GM19372 (cell line): ENCODE results near the gene SLC38A10.
A peak's percentile ranks its signal among the peaks of the same experiment; 100 is the strongest.

ENCODE experiments used
- ATAC-seq: cut with Tn5 transposase; IDR thresholded peaks from one replicate; pipeline ENCODE4 v1.9.1; 2021; ENCODE audit warnings: mild to moderate bottlenecking, low read depth, moderate library complexity; ENCODE audit not compliant: unreplicated experiment

Gene SLC38A10

DNA sequence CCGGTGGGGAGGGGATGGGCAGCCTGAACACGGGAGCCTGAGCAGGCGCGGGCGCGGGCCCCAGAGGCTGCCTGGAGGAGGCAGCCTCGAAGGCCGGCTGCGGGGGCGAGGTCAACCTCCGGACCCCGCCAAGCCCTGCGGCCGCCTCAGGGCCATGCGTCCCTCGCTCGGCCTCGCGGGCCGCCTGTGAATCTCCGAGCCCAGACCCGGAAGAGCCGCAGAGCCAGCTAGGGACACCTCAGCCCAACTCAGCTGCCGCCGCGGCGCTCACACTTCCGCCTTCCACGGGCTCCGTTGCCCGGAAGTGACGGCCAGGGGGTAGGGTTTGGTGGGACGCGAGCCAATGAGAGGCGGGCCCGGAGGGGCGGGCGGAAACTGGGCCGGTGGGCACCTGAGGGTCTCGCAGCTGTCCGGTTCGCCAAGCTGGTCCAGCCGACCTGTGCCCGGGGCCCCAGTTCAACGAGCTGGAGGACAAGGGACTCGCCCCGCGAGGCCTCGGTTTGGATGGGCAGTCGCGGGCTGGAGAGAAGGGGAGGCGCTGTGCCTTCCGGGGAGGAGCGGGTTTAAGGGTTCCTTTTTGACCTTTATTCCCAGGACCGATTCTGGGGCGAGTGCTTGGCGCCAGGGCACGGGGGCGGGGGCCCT is at the start of gene SLC38A10:
TSS of gene SLC38A10 (minus strand) at position 277 of the 645 bp plus-strand sequence. CDS start 386 bp downstream, outside the sequence.
- peak; percentile 86 for ATAC-seq

DNA sequence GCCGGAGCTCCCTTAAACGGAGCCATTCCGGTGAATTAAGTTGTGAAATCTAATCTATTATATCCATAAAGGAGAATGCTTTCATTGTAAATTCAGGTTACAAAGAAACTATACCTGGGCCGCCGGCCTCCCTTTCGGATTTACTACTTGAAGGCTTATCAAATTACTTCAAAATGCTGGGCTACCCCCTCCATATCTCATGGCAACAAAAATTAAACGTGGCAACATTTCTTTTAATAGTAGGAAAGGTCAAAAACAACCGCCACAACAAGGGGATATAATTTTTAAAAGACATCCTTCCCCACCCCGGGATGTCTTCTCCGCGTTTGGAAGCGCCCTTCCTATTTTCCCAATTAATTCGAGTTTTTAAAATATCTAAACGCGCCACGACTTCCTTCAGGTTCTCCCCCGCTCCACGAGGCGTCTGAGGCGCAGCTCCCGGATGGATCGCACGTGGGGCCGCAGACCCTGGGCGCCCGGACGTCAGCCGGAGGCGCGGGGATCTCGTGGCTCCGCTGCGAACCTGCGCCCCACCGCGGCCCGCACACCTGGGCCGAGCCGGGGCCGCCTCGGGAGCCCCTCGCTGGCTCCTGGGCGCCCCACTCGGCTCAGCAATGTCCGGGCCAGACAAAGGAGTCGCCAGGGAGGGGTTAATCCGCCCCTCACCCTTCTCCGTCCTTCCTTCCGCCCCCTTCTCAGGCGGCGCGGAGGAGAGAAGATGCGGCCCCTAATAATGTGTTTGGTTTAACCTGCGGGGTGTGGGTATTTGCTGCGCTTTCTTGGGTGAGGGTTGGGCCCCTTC is 47.4 kb upstream of the SLC38A10 start:
- ATAC-seq: no peak

DNA sequence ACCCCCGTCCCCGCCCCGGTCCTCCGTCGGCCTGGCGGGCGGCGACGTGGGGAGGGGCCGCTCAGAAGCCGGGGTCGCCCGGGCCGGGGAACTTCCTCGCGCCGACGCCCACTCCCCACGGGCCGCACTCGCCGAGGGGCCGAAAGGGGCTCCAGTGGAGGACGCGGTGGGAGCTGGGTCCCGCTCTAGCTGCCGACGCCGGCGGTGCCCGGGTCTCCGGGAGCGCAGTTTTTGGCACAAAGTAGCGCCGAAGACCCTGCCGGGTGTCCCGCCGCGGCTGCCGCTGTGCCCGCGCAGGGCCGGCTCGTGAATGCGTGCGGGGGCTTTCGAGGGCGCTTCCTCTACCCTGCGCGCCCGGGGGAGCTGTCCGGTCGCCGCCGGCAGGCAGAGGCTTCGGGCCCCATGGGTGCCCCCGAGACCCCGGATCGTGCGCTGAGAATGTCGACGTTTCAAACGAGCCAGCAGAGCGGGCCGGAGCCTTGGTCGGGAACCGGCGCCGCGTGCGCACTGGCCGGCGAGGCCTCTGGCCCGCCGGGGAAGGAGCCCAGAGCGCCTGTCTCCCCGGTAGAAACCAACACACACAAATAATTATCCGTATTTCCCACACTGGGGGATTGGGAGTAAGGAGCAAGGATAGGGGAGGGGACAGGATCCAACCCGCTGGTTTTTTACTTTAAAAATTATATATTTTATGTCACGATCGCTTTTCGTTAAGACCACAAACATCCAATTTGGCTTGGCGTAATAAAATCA is 46.6 kb upstream of the SLC38A10 start:
- ATAC-seq: no peak

DNA sequence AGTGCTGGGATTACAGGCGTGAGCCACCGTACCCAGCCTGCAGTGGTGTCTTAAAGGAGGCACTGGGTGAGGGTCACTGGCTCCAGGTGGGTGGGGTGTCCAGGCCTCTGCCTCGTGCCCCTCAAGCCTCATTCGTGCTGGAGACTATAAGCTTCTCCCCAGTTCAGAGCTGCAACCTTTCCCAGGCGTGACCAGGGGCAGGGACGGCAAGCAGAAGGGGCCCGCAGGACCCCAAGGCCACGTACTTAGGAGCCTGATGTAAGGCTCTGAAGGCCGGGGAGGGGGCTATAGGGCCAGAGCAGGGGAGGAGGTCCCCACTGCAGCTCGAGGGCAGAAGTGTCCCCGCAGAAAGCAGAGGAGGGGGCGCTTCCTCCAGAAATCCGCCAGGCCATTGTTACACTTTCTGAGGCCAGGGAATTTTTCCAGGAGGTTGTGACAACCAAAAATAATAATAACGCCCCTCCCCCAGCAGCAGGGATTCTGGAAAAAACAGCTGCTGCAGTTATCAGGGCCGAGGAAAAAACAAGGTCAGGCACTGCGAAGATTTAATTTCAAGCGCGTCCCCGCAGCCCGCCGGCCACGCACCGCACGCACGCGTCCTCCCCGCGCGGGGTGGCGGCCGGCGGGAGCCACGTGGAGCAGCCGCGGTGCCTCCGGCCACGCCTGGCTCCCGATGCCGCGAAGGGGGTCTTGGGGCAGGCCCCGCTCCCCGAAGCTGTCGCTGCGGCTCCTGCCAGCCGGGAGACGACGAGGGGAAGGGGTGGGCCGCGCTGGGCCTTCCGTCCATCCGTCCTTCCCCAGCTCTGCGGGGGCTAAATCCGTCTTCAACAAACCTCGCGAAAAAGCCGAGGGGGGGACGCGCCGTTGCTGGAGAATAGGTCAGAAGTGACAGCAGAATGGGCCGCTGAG is 45.8 kb upstream of the SLC38A10 start:
- ATAC-seq: no peak

GRCh38 chr17:81339534-81340296 is 44.6 kb upstream of the SLC38A10 start:
- ATAC-seq: no peak

- ATAC-seq: no peak
These were observed 44.1 kb upstream of the SLC38A10 start for GRCh38 chr17:81339191-81339533.

DNA sequence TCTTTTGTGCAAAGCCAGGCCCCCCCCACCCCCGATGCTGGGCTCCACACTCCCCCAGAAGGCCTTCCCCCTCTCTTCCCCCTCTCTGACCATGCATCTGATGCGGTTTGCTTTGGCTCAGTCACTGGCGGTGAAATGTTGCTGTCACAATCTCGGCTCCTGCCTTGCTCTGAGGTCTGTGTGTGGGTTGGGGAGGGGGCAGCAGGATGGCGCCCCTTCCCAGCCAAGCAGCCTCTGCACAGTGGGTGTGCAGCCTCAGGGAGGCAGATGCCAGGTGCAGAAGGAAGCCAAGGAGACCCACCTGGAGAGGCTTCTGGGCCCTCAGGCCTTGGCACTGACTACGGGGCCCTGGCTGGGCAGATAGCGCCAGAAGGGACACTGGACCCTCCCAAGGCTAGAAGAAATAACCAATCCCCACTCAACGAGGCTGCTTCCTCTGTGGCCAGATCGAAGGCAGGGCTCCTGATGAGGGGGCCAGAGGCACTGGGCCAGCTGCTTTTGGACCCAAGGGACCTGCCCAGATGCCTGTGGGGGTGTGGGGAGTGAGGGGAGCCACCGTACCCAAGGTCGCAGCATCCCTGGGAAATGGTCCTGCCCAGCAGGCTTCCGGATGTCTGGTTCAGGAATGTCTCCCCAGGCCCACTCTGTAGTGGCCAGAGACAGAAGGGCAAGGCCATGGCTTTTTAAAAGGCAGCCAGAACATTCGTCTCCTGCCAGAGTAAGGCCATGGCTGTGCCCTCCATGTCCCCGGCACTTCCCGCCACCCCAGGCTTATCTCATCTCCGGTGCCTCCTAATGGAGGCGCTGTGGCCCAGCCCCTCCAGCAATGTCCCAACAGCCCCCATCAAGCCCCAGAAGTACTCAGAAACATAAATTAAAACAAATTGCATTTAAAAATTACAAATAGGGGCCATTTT is 43.4 kb upstream of the SLC38A10 start:
- ATAC-seq: no peak

DNA sequence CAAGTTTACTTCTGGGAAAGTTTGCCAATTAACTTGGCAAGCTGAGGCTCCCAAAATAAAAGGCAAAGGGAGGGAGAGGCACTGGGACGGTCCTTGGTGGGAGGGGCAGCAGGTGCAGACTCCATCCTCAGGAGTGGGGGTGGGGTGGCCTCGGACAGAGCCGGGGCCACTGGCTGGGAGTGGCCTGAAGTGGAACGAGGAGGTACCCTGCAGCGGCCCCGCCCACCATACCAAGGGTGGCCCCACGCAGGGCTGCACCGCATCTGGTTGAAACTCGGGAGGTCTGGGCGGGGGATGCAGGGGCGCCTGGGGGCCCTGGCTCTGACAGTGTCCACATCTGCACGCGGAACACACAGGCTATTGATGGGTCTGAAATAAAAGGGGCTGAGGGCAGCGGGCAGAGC is 42.4 kb upstream of the SLC38A10 start:
- ATAC-seq: no peak

DNA sequence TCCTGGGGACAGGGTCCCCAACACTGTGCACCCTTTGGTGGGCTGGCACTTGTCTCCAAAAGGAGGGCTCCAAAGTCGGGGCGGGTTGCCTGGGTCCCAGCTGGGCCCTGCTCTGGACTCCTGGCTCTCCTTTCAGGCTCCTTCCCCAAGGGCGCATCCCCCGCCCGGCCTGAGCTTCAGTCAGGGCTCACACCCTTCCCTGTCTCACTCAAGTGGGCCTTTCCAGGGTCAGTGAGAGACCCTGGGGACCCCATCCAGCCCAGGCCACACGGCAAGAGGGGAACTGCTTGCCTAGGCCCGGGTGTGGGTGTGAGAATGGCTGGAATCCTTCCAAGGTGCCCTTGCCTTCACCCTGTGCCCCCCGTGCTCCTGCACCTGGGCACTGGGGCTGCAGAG is 41.8 kb upstream of the SLC38A10 start:
- no peak for ATAC-seq

DNA sequence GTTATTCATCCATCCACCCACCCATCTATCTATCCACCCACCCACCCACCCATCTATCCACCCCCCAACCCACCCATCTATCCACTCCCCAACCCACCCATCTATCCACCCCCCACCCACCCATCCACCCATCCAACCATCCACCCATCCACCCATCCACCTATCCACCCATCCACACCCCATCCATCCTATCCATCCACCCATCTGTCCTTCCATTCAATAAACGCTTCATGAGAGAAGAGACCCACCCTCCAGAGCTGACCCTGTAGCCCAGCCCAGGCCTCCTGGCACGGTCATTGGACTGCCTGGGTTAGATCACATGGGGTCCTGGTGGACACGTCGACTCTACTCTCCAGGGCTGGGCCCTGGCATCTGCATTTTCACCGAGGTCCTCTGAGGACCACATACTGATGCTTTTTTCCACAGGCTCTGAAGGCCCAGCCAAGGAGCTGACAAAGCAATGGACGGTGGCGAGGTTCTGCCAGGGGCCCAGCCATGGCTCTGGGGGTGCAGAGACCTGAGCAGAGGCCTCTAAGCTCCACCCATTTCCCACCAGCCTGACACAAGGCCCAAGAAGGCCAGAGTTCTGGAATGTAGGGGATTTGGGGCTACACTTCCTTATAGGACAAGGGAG is 41.3 kb upstream of the SLC38A10 start:
- ATAC-seq: no peak

DNA sequence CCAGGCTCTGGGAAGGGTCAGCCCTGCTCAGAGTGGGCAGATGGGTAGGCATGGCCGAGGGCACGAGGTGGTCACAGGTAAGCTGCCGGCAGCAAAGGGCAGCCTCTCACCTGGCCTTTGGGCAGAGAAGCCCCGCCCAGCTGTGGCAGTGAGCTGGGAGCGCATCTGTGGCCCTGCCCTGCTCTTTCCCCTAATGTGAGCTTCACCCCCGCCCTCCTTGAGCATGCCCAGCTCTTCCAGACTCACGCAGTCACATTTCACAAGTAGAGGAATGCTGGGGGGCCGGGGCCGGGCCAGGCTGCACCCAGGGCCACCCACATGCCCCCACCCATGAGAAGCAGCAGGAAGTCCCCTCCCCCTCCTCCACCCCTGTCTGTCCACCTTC is 40.7 kb upstream of the SLC38A10 start:
- ATAC-seq: no peak

GRCh38 chr17:81334987-81335772 is 40.1 kb upstream of the SLC38A10 start:
- no peak for ATAC-seq

GRCh38 chr17:81334391-81334901 is 39.3 kb upstream of the SLC38A10 start:
- no peak for ATAC-seq

DNA sequence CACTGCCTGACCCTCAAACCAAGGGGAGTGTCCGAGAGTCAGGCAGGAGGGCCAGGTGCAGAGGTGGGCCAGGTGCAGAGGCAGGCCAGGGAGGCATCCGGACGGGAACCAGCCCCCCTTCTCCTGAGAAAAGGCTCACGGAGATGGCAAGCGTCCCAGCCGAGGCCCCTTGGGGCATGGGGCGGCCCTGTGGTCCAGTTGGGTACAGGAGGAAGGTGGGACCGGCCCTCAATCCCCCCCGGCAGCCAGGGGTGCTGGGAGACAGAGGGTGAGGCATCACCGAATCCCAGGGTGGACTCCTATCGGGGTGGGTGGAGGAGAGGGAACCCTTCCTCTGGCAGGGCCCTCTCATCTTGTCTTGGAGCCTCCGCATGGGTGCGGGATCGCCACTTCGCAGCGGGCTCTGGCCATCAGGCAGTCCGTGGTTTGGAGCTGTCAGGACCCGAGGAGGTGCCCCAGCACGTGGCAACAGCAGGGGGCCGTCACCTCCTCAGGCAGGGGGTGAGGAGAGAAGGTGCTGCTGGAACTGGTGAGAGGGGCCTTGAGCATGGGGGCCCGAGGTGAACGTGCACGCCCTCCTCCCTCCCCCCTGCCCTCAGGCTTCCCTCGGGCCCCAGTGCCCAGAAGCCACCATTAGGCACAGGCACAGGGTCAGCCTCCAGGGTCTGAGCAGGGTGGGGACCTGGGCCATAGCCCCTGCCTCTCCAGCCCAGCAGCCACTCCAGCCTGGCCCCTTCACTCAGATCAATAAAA is 38.7 kb upstream of the SLC38A10 start:
- ATAC-seq: no peak

DNA sequence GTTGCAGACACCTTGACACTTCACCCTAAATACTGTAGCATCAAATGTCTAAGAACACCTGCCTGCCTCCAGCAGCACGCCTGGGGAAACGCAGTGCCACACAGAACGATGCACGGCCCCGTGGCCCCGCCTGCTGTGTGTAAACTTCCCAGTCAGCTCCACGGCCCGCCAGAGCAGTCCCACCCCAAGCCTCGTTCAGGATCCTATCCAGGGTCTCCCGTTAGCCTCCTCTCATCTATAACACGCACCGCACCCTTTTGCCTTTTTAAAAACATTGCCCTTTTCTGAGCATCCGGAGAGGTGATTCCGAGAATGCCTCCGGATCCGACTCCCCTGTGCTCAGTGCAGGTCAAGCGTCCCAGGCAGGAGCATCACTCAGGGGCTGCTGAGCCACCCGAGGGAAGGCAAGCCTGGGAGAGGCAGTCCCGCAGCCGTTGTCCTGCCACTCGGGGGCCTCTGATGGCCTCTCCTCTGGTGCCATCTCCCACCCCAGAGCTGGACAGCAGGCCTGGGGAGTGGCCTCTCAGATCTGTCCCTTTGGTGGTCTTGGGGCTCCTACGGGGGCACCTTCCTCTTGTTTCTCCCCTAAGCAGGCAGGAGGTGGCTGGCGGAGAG is 37.9 kb upstream of the SLC38A10 start:
- no peak for ATAC-seq
